ENCODE data around the gene PCSK9. TPM values are rescaled to one million over a fixed set of nuclear protein-coding genes. Genes with fewer than 3 reads are reported as not detected.

The PCSK9 gene
- 3.8 TPM for total RNA-seq

GRCh38 chr1:55039342-55040082 lies at the start of gene PCSK9:
TSS of gene PCSK9 (plus strand) at chr1:55039548. CDS start at chr1:55039838, 290 bp downstream.

GRCh38 chr1:54998677-54999076 lies 40.7 kb upstream of the PCSK9 start, which contains the start of gene BSND:
TSS of gene BSND (plus strand) at chr1:54998933. CDS start at chr1:54999187, 254 bp downstream.

Other genes with a start within 250 kb of the PCSK9 start
- not detected for gene TTC22, start 238.2 kb upstream of the PCSK9 start, total RNA-seq
- 63.2 TPM for gene DHCR24, start 152.4 kb upstream of the PCSK9 start, total RNA-seq
- gene TMEM61, start 58.9 kb upstream of the PCSK9 start, total RNA-seq: not detected
- not detected for gene BSND, start 40.6 kb upstream of the PCSK9 start, total RNA-seq
- gene USP24, start 175.8 kb downstream of the PCSK9 start, total RNA-seq: 150 TPM

Measured in parietal lobe (tissue), 1 donor.